NCI-H2227 (cell line): ENCODE data around the gene CLOCK.

Source experiments
- DNase-seq: peaks from one replicate; lab custom pipeline; 2025; ENCODE audit not compliant: unreplicated experiment; lab: John Stamatoyannopoulos, UW

CLOCK gene

GRCh38 chr4:55431710-55432336 is 114.9 kb downstream of the CLOCK start:
- no peak for DNase-seq

DNA sequence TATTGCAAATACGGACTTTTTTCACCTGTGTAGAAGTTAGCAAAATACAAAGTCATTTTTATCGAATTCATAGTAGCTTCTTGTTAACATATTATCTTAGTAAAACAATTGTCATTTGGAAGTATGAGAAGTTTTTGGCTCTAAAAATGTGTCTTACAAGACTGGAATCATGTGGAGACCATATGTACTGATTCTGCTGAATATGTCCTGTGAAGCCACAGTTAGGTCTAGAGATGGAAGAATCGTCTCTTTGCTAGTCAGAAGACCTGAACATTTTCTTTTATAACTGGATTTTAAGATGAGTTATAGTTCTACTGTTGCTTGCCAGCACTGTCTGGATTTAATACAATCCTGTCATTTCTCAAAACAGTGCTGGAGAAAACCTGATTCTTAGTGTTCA is 121.9 kb downstream of the CLOCK start:
- DNase-seq = no peak

DNA sequence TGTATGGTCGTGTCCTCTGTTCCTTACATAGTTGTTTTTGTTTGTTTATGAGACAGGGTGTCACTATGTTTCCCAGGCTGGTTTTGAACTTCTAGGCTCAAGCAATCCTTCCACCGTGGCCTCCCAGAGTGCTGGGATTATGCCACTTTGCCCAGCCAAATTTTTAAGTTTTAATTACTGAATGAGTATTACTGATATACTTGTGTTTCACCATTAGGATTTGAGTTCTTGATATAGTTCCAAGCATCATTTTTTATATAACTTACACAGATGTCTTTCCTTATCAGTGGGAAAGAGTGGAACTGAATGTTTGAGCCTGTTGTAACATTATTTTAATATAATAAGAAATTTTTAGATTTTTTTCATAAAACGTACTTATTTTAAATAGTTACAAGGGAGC is 130.5 kb downstream of the CLOCK start:
- no peak for DNase-seq

- DNase-seq = no peak
Observed at GRCh38 chr4:55411621-55412020, 135.1 kb downstream of the CLOCK start.

DNA sequence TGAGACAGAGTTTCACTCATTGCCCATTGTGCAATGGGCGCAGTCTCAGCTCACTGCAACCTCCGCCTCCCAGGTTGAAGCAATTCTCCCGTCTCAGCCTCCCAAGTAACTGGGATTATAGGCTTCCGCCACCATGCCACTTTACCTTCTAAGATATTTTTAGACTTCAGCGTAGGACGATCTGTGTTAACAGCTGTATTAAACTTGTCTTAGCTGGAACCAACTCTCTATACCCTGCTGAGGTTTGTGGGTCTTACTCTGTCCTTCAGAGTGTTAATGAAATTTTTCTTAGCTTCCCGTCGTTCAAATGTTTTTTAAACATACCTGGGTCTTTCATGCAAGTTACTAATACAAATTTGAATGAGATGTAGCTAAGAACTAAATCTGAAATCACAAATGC is 136.3 kb downstream of the CLOCK start:
- no peak for DNase-seq

- peak; percentile 26 for DNase-seq
Observed at GRCh38 chr4:55409468-55410171, 137.1 kb downstream of the CLOCK start.

- no peak for DNase-seq
Observed at GRCh38 chr4:55407764-55408163, 138.9 kb downstream of the CLOCK start.

DNA sequence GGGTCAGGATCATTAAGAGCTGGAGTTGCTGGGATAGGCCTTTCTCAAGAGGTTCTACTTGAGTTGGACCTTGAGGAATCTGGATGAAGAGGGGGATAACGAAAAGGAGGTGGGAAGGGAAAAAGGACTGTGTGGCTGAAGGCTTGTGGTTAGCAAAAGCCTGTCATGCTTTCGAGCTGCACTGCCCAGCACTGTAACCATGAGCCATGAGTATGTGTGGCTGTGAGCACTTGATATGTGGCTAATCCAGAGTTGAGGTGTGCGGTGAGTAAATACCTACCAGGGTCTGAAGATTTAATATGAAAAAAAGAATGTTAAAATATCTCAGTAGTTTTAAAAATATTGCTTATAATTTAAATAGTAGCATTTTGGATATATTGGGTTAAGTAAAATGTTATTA is 139.6 kb downstream of the CLOCK start:
- DNase-seq = no peak

DNA sequence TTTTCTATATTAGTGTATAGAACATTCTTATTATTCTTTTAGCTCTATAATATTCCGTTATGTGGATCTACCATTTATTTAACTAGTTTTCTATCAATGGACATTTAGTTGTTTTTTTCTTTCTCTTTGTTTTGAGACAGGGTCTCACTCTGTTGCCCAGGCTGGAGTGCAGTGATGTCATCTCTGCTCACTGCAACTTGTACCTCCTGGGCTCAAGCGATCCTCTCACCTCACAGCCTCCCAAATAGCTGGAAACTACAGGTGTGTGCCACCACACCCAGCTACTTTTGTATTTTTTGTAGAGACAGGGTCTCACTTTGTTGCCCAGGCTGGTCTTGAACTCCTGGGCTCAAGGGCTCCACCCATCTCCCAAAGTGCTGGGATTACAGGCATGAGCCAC is 140.2 kb downstream of the CLOCK start:
- no peak for DNase-seq

GRCh38 chr4:55405073-55405472 is 141.6 kb downstream of the CLOCK start:
- no peak for DNase-seq

- DNase-seq = no peak
Observed at GRCh38 chr4:55399581-55399980, 147.1 kb downstream of the CLOCK start.

DNA sequence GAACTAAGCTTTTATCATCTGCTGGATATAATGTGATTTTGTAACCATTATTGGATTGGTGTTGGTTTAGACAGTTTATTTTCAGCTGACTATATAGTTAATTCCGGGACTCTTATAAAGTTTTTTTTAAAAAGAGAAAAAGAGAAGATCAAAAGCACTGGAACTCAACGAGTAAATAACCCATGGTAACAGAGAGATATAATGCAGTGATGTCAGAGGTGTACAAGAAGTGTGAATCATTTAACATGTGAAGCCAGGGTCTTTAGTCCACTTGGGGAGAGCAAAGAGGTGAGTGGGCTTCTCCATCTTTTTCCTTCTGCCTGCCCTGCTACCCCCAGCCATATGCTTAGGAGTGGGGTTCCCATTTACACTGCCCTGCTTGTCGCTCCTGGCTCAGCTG is 147.7 kb downstream of the CLOCK start:
- DNase-seq = no peak

- no peak for DNase-seq
Observed at GRCh38 chr4:55398461-55398860, 148.2 kb downstream of the CLOCK start.

- DNase-seq = no peak
Observed at GRCh38 chr4:55397520-55398321, 149.0 kb downstream of the CLOCK start.

DNA sequence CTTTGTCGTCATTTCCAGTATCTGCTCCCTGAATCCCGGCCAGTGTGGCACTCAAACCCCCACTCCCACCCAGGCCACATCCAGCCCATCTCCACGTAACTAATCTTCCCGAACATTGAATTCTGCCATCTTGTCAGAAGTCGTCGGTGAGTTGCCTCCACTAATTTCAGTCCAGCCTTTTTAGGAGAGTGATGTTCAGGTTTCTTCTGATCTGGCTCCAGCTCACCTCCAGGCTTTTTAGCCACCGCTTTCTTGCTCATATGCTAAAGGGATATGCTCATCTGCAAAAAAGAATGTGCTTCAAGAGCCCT is 149.6 kb downstream of the CLOCK start:
- DNase-seq = no peak

DNA sequence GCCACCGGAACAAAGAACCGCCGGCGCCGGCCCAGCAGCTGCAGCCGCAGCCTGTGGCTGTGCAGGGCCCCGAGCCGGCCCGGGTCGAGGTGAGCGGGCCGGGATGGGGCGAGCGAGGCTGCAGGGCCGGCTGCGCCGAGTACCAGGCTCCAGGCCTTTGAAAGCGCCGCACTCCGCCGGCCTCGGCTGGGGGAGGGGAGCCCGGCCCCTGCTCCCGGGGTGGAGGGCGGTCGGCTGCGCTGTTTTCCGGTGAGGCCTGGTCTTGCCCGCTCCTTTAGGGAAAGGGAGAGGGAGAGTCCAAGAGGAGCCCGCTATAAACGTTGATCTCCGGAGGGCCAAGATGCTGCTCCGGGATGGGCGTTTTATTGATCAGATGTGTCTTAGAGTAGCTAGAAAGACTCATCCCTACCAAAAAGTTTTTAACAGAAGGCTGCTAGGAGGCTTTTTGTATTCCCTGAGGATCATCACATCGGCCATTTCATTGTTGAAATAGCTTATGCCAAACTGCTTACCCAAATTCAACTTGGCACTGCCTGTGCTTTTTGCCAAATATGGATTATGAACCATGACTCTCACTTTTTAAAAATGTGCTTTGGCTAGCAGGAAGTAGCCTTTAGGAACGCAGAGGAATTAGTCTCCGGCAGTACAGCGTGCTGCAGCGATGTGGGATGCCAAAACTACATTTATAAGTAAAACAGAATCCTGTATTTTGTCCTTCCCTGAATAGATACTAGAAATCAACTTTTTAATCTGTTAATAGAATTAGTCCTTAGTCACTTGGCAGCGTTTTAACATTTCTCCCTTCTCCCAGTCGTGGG is 150.2 kb downstream of the CLOCK start:
- peak; percentile 37 for DNase-seq

- DNase-seq = peak; percentile 87
Observed at GRCh38 chr4:55395529-55396307, 151.0 kb downstream of the CLOCK start, which contains the start of gene TMEM165. TSS of gene TMEM165 (plus strand) at chr4:55395957. CDS start at chr4:55396190, 233 bp downstream.

DNA sequence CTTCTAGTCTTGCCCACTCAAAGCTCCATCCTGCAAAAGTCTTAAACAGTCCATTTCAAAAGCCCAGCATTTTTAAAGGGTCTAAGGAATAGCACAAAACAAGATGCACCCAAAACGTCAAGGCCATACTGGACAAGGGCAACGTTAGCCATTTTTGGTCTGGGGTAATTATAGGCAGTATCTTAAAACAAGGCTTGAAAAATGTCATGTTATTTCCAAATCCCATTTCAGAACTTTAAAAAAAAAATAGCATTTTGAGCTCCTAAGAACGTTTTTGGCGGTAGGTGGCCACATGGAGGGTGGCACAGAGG is 151.5 kb downstream of the CLOCK start:
- DNase-seq = no peak

DNA sequence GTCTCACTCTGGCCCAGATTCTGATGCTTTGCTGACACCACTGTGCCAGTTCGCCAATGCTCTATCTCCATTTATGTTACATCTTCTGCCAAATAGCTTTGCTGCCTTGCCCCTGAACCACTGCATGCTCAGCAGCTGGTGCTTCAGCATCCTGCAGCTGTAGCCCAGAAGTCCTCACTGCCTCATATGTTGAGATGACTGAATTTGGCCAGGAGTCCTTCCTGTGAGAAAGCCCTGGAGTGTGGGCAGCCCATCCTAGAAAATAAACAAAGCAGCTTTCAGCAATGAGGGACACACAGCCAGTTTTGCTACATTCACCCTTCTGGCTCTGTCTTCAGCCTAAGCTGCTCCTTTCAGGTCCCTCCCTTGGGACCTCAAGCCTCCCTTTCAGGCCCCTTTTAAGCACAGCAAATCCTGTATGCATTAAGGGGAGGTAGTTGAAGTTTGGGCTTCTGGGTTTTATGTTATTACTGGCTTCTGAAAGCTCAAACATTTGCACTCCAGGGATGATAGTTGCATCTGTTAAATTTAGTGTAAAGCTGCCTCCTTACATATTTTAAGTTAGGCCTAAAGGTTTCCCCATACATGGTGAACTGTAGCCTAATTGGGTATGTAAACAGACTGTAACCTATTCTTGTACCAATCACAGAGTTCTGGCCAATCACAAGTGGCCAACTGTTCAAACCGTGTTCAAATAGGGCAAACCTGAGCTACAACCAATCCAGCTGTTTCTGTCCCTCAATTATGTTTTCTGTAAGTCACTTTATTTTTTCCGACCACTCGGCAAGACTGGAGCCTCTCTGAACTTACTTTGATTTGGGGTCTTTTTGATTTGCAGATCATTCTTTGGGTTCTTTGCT is 153.0 kb downstream of the CLOCK start:
- DNase-seq = no peak

GRCh38 chr4:55386840-55387239 is 159.9 kb downstream of the CLOCK start:
- no peak for DNase-seq
